GM21528 (cell line): ENCODE results near the gene HOXB7.

Experiments used
- ATAC-seq: cut with Tn5 transposase; IDR thresholded peaks from one replicate; pipeline ENCODE4 v1.9.1; 2021; ENCODE audit warnings: mild to moderate bottlenecking, moderate library complexity; ENCODE audit not compliant: unreplicated experiment, low FRiP score

Gene HOXB7

DNA sequence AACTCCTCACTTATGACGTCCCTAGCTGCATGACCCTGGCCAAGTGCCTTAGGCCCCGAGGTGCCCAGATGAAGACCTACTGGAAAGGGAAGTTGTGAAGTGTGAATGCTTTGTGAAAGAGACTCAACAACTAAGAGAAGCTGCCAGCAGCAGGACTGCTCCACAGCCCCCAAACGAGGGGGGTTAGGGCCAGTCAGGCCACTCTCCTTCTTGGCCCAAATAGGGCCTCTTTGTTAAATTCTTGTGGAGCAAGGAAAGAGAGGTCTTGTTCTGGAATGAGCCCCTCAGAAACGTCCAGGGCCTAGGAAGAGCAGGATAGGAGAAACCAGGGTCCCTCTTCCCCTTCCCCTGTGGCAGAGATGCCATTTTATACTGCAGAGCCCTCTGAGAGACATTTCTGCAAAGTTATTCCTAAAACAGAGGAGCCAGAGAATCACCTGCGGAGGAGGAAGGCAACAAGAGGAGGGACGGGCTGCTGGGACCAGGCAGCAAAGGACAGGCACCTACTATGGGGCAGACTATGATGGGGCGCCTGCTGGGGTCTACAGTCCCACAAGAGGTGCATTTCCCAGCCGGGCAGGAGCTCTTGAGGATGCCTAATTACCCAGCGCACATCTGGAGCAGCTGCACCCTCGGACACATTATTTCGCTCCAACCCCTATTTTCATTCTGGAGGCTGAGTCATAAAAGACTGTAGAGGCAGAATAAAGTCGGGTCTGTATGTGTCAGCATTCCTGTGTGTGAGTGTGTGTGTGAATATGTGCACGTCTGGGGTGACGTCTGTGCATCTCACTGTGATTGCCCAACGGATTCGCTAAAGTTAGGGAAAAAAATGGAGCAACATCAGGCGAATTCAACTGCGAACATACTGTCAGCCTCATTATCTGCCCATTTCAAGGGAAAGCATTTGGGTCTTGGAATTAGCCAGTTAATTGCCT is 26.8 kb upstream of the HOXB7 start:
- no peak for ATAC-seq

DNA sequence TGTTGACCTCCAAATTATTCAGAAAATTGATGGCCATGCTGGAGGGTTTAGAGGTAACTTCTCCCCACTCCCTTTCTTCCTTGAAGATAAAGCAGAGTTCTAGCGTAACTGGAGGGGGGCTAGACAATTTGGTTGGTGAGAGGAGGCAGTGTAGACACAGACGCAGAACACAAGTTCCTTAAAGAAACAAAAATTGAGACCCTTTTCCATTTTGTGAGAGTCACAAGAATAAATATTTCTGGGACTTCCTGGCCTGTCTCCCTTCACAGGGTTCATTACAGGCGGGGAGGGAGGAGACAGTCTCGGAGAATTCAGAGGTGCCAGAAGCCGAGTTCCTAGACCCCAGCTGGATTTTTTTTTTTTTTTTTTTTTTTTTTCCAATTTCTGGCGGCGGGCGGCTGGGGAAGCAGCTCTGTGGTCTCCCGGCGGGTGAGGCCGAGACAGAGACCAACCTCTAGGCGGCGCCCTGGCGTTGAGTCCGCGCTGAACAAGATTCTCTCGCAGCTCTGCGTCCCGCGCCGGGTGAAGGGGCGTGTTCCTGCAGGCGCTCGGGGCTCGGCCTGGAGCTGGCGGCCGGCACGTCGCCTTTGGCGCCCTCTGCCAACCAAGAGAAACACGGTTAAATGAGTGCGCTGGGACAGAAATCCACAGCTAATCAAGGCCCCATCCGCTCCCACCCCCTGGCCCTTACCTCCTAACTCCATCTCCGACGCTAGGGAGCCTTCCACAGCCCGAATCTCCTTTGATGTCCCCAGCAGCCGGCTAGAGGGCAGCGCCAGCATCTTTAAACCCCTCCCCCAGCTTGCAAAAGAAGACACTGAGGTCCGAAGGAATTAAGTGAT is 25.6 kb upstream of the HOXB7 start:
- no peak for ATAC-seq

DNA sequence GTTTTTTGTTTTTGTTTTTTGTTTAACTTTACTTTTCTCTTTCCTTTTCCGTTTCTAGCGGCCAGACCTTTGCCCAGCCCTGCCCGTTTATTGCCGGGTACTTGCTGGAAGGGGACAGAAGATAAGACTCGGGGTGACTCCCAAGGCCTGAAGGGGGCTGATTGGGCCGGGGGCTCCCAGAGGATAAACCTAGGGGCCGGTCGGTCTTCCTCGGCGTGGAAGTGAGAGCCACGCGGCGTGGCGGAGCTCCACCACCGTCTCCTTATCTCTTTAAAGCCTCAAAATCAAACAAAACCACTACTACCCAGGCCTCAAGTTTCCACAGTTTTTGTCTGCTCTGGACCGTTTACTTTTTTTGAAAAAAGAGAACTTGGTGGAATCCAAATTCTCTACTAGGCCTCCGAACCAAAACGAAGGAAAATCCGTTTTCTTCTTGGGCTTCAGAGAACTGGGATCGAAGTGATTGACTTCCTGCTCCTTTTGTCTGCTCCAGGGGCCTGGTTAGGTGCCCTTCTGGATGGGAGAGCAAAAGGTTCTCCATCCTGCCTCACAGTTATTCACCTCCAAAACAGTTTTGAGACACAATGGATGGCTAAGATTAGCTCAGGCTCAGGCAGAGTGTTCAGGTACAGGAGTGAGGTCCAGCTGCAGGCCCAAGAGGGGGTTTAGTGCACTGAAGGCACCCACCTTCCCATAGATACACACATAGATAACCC is 23.8 kb upstream of the HOXB7 start:
- ATAC-seq: no peak

DNA sequence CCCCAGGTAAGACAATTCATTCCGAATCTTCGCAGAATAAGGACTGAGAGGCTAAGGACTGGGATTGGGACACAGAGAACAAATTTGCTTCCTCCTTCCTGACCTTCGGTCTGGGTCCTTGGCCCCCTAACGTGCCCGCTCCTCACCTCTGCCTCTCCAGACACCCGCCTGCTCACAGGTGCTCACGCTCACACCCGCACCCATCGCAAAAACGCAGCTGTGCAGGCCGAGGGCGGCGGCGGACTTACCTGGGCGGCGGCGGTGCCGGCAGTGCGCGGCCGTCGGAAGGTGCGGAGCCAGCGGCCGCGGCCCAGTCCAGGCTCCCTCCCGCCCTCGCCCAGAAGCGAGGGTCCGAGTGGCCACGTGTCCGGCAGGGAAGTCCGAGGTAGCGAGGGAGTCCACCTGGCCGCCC is 22.5 kb upstream of the HOXB7 start:
- no peak for ATAC-seq

DNA sequence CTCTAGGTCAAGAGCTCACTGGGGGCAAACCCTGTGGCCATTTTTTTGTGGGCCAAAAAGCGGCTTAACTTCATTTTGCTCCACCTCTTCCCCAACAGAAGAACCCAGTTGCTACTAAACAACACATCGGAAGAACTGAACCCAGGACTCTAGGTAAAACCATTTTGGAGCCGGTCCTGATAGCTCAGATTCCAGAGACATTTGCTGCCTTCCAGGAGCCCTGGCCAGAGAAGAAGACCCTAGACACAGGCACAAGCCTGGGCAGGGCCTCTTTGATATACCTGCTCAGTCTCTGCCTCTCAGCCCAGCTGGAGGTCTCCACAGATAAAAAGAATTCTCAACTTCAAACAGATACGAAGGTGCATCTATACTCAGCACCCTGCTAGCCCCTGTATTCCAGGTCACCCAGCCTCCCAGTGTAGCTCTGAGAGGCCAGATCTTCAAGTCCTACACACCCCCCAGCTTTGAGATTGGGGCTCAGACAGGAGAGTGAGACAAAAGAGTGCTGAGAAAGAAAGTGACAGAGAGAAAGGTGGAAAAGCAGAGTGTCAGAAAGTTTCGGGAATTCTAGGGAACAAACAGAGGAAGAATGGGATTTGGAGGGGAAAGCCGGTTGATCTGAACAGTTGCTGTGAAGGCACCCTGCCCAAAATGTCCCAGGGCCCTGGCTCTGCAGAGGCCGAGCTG is 21.9 kb upstream of the HOXB7 start:
- ATAC-seq: no peak

DNA sequence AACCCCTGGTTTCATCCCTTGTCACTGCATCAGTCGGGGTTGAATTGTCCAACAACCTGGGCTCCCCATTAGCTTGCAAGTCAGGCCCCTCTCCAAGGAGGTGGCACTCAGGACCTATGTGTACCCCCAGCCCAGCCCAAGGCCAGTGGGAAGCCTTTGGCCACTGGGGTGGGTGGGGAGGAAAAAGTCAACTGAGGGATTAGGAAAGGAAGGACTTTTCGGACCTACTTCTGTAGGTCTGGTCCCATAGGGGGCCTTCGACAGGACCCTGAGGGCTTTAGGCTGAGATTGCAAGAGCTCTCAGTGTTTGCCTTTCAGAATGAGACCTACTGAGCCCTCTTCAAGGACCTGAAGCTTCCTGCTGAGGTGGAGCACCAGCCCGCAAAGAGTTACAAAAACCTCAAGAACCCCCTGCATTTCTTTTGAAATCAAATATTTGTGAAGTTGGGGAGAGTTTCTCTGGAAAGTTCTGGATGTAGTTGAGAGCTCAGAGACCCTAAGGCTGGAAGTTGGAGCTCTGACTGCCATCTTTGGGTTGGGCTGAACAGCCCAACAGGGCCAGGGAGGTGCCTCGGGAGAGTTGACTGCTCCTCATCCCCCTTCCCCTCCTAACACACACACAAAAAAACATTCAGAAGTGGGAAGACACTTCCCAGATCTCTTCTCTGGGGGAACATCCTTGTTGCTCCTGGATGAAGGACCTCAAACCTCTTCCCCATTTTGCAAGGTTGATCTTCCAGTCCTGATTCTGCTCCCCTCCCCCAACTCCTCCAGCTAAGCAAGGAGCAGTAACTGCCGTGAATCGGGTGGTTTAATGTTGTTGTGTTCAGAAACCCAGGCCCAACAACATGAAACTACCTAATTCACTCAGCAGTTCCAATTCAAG is 21.1 kb upstream of the HOXB7 start:
- no peak for ATAC-seq

DNA sequence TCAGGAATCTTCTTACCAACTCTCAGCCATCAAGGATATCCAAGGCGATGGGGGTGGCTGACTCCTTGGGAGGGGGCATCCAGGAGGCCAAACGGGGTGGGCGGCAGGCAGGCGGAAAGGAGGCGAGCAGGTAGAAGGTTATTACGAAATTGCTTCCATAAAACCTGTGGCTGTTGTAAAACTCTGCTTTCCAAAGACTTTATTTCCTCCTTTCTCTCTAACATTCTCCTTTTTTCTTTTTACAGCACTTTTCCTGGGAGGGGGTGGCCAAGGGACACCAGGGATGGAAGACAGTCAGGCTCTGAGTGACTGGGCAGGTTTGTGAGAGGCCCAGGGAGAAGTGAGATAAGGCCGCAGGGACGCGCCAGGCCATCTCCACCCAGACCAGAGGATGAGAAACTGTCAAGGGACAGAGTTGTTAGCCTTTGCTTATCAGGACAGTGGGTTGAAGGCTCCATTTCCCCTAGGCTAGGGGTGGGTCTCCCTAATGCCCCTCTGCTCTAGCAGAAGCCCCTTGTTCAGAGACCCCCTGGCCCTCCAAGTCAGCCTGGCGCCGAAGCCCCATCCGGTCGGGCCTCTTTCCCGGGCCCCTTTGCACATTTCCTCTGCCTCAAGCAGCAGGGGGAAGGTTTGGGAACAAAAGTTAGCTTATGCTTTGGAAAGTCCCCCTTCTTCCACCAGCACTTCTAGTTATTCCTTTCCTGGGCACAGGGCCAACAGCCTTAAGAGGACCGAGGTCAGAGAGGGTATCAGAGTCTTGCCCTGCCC is 20.3 kb upstream of the HOXB7 start:
- ATAC-seq: no peak

DNA sequence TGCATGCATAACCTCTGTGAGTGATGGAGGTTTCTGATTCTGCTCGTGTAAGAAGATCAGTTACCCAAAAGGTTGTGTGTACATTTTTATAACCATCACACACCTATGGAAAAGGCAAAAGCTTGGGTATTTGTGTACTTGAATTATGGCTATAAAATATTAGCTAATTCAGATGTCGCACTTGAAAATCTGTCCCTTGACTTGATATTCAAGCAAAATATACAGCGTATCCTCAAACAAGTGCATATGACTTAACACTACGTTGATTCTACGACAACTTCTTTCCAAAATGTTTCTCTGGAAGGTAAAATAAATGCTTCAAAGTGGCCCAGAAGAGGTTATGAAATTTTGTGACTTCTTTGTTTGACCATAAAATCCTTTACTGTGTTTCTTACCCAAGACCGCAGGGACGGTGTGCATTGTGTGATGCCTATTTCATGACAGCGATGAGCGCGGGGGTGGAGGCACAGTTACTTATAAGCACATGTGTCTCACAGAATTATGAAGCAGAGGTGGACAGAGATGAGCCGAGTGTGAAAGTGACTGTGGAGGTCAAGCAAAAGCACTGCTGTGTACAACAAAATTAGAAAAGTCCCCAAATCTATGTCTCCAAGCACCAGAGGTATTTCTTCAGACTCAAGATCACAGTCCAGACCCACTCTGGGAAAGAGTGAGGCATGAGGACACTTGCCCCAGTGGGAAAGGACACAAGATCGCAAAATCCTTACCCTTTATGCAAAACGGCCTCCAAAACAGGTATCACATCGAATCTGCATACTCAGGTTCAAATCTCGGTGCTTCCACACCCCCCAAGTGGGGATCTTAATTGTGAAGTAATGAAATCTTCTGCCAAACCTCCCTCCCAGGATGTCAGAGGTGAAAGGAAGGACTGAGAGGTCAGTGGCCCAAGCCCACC is 19.4 kb upstream of the HOXB7 start:
- ATAC-seq: no peak

DNA sequence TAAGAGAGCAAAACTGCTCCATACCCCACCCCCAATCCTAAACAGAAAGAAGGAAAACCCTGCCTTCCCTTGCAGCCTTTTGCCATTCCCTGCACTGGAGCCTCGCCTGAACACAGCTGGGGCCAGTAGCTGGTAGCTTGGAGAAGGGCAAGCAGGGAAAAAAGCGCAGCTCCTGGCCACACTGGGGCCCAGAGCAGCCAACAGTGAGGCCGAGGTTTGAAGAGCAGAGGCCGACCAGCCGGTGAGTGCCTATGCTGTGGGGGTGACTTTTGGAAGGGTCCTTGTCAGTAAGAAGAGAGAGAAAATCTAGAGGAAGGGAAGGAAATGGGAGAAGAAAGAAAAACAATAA is 18.6 kb upstream of the HOXB7 start:
- ATAC-seq: no peak

DNA sequence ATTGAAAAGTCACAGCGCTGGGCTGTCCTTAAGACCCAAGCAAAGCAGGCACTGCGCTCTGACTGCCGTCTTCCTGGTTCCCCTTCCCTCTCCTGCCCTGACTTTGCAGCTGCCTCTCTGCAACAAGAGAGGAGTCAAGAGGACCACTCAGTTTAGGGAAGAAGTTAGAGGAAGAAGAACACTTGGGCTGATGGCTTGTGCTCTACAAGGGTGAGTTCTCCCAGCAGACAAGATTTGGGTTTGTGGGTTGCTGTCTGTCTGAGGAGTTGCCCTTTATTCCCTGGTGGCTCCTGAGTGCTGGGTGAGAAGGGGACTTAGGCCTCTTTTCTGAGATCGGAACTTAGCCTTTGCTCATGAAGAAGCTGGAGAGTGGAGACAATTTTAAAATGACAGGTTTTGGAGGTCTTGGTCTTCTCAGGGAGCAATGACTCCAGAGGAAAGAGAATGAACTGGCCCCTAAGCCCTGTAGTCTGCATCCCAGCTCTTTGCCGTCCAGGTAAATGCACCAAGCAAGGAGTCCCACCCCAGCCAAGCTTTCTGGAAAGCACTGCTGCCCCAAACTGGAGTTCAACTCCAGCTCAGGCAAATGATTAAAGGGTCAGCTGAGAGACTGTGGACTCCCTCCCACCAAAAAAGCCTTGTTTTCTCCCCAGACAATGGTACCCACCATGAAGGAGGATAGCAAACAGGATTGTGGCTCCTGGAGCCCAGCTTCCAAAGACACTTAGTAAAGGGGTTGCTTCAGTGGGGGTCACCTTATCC is 18.0 kb upstream of the HOXB7 start:
- ATAC-seq: no peak

DNA sequence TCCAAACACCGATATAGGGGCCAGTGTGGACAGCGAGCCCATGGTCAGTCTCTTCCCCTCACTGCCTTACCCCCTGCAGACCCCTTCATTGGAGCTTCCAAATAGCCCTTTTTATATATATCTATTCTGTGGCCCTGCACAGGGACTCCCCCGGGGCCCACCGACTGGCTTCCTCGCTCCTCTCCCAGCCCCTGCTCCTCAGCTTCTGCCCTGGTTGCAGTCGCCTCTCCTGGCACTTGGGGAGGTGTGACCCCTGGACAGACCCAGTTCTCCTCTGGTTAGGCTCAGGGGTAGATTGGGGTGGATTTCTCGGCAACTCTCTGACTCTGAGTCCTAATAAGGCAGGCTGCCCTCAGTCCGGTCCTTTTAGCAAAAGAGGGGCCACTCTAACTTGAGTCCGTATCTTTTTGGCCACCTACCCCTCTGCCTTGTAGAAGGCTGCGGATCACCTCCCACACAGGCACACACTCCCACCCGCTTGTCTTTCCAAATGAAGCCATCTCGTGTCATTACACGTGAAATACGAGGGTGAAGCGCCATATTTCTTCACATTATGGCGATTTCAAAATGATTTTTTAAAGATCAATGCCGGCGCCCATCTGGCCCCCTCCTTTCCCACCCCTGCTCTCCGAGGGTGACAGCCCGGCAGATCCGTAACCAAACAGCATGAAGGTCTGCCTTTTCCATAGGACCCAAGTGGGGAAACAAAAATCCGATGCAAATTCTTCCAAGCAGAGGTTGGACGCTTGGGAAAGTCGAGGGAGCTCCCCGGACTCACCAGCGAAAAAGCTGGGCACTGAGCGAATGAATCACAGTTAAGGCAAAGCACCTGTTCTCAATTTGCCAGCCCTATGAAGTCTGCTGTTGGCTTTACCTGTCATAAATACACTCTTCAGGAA is 17.1 kb upstream of the HOXB7 start:
- ATAC-seq: no peak

DNA sequence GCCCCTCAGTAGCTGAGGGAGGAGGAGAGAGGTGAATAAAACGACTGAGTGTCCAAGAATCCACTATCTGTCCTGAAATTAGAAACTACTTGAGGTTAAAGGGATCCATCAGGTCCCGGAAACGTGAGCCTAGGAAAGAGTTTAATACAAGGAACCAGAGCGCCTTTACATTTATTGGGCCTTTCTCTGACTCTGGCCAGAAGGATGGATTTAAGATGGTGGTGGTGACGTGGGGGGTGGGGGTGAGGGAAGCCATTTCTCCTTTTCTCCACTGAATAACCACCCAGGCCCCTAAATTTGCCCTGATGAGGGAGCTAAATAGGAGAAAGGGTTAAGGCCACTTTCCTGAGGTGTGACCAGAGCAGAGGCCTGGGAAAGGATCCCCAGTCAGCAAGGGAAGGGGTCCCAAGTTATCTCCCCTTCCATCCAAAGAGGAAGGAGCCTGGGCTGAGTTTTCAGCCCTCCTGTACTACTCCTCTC is 16.3 kb upstream of the HOXB7 start:
- ATAC-seq: no peak

DNA sequence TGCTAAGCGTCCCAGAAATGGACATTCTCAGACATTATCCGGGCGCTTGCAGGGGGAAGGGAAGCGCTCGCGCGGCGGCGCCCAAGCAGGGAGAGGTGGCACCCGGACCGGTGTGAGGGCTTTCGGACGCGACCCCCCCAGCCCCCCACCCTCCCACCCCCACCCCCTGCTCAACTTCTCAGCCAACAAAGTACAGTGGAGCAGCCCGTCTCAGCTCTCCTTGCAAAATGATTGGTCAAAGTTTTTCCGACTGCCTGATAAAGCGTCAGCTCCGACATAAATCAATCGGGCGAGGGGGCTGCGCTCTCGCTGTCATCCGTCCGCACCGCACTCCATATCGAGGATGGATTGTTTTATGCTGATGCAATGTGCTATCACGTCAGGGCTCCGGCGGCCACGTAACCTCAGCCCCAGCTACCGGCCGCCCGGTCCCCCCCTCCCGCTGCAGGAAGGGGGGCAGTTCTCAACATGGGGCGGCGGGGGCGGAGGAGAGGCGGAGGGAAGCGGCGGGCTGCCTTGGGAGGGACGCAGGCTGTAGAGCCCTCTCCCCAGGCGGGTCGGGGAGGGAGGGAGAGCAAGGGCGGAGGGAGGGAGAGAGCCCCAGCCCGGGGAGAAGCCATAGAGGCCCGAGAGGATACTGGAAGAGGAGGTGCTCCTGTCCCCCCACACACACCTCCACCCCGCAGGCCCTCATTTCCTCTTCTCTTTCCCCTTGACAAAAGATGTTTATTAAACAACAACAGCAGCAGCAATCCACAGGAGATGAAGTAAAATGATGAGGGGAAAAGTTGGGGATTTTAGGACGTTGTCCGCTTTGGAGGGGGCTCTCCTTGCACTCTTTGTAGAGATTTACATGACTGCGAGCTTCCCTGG is 15.7 kb upstream of the HOXB7 start, which contains the start of gene HOXB9:
Gene HOXB9, minus strand, starts transcription at position 114 of the 873 bp plus-strand sequence. Its CDS starts 89 bp downstream, at position 25.
- ATAC-seq: no peak

DNA sequence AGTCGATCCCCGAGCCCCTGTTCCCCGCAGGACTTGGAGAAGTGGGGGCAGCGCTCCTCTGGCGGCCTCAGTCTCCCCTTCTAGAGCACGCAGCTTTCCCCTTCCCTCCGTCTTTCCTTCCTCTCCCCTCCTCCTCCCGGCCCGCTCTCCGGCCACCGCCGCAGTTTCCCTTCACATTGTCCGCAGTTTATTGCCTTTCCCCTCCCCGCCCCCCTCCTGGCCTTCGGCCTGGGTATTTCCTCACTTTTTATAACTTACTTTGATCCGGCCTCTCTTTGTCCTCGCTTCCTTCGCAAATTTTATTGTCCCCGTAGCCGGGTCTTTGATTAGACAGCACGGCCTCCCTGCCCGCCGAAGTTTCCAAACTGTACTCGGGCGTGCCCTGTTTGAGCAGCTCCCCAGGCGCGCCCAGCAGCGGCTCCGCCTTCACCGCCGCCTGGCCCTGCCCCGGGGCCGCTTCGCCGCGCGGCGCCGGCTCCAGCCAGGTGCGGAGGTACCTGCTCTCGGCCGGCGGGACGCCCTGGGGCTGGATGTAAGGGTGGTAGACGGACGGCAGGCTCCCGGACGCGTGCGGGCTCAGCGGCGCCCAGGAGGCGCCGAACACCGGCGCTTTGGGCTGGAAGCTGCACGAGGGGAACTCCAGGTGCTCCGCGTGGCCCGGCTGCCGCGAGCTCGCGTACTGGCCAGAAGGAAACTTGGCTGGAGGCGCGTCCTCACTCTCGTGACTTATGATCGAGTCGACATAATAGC is 14.9 kb upstream of the HOXB7 start:
- no peak for ATAC-seq
